Ovary (tissue), 9 donors: Measurements from ENCODE around the gene SRRM2. TPM values are rescaled to one million over a fixed set of nuclear protein-coding genes. Genes with fewer than 3 reads are reported as not detected.

Source experiments
- DNase-seq, 5 donors: peaks; one replicate each; pipeline ENCODE4 v3.0.0-alpha.2; 2019 to 2020
- H3K27ac ChIP-seq, 2 donors: fragments of 200-600 bp; one replicate each; pipeline versions ENCODE4 v1.5.1 to v1.8.0; 2019 to 2022
- H3K27me3 ChIP-seq: fragments of 200-600 bp; one replicate; pipeline ENCODE4 v1.8.0; 2022
- H3K36me3 ChIP-seq: fragments of 200-600 bp; sonication (generic); one replicate; pipeline ENCODE4 v1.5.1; 2019
- H3K4me1 ChIP-seq: one replicate; pipeline ENCODE4 v1.8.1; 2013; ENCODE audit warnings: mild to moderate bottlenecking, moderate library complexity; ENCODE audit not compliant: insufficient read depth
- H3K4me3 ChIP-seq: fragments of 200-600 bp; sonication (generic); one replicate; pipeline ENCODE4 v1.5.1; 2017
- H3K9me3 ChIP-seq, 2 donors: fragments of 200-600 bp in 1 of 2; sonication (generic) in 1 of 2; one replicate each; pipeline versions ENCODE4 v1.5.1 to v1.8.1; 2013 to 2019; ENCODE audit warnings: mild to moderate bottlenecking in 1 of 2, moderate library complexity in 1 of 2
- CTCF ChIP-seq, 3 donors: fragments of 450-650 bp in 2 of 3; fragments of 200-600 bp in 1 of 3; IDR thresholded peaks; one replicate each; pipeline versions ENCODE4 v1.5.1 to v1.8.0; 2016 to 2022; ENCODE audit warnings: antibody characterized with exemption in 3 of 3, mild to moderate bottlenecking in 1 of 3
- EP300 ChIP-seq: sonication (generic); formaldehyde crosslinking; IDR thresholded peaks from one replicate; pipeline ENCODE4 v1.6.1; 2017; ENCODE audit warnings: antibody characterized with exemption
- POLR2A ChIP-seq: fragments of 450-650 bp; IDR thresholded peaks from one replicate; pipeline ENCODE4 v1.6.1; 2017; ENCODE audit warnings: antibody characterized with exemption, mild to moderate bottlenecking, moderate library complexity
- WGBS, 3 donors: extraction: QIAGEN DNeasy Blood & Tissue Kit in 1 of 3; methylation state at CpG; one replicate each; pipeline versions ENCODE4 v1.1.5 to v1.1.7; 2013 to 2017; 5-methylcytosine and 5-hydroxymethylcytosine counted together
- intact Hi-C, 4 donors: fragments of 100-400 bp; cut with DNase I; formaldehyde crosslinking; loops; one replicate each; pipeline versions ENCODE4 v1.11.0 to v1.15.1; 2022 to 2023
- polyA plus RNA-seq, 2 donors: library from polyadenylated mRNA; stranded (reverse); fragments of 200-250 nt in 1 of 2; fragments of 350-450 nt in 1 of 2; fragmentation: Illumina TruSeq in 1 of 2; extraction: RNeasy Lipid Tissue Mini Kit (QIAGEN cat#74804) in 1 of 2; gene quantifications; one replicate each; pipeline ENCODE4 v1.2.3, GENCODE V29; 2013 to 2014
- total RNA-seq, 7 donors: library from RNA; depleted of rRNA in 2 of 7; stranded (reverse); fragments of >200 nt in 2 of 7; fragmentation: NEBNext Ultra II Directional in 3 of 7; extraction: Animal tissue kit (Norgen Biotek cat#: 25700) in 3 of 7; gene quantifications; one replicate each; pipeline versions ENCODE4 v1.1.0 to v1.2.4, GENCODE V29; 2016 to 2023
- donor health status: DM: no; HTN: no; CAD: no; lungs with moderate emphysema.
- donor health status: DM: no; HTN: no; CAD: no.
- donor health status: Bipolar disorder and iron deficiency.
- donor health status: DM: yes; HTN: yes; CAD: no.
- donor health status: DM: no; HTN: no; CAD: no.
- donor health status: DM: yes; HTN: yes; CAD: no.

Gene SRRM2
- total and polyA plus RNA-seq, 9 donors, result 300 to 736 (median 524) TPM

DNA sequence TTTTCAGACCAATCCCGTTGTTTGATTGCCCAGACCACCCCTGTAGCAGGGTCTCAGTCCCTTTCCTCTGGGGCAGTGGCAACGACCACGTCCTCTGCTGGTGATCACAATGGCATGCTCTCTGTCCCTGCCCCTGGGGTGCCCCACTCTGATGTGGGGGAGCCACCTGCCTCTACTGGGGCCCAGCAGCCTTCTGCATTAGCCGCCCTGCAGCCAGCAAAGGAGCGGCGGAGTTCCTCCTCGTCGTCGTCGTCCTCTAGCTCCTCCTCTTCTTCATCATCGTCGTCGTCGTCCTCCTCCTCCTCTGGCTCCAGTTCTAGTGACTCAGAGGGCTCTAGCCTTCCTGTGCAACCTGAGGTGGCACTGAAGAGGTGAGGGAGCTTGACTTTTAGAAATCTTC, 15.5 kb downstream of the SRRM2 start:
- H3K27me3 ChIP-seq, result no peaks in the 10 kb centered on the region
- no peaks in the 10 kb centered on the region for H3K36me3 ChIP-seq
- H3K4me3 ChIP-seq, result no peak overlapping the region
- no peaks in the 10 kb centered on the region for H3K9me3 ChIP-seq
- peaks cover 1% of the 10 kb centered on the region for H3K4me1 ChIP-seq
- WGBS, 3 donors, result 39 to 52% (median 44%) methylated on average over 14 of the region's 14 CpGs
- no peak overlapping the region for H3K27ac ChIP-seq
- DNase-seq, result no peak
- intact Hi-C loops, result no loop called here
- TF ChIP-seq CTCF (IDR thresholded peaks at IDR 0.05) (no peak), POLR2A (no peak), EP300 (no peak)

DNA sequence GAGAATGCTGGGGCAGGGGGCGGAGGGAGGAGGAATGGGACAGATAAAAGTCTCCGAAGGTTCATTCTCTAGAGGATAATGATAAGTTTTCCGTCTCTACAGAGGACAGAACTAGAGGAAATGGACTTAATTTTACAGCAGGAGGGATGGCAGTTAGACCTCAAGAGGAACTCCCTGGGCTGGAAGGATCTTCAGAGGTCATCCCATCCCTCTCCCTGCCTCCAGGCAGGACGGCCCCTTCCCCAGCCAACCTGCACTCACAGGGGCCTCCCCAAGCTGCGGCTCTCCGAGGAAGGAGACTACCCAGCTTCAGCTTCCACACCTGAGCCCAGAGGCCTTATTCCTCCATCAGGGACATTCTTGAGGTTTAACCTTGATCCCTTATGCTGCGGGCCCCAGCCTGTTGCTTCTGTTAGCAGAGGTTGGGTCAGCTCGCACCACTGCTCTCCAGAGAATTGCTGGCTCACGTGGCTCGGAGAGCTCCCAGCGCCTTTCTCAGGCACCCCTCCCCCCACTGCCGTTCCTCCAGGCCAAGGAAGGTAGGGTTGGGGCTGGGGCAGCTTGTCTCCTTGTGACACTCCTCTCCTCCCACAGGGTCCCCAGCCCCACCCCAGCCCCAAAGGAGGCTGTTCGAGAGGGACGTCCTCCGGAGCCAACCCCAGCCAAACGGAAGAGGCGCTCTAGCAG, 16.1 kb downstream of the SRRM2 start:
- H3K27ac ChIP-seq, result no peak overlapping the region

GRCh38 chr16:2769100-2769529, 16.7 kb downstream of the SRRM2 start:
- H3K4me3 ChIP-seq, result no peak overlapping the region
- no peaks in the 10 kb centered on the region for H3K36me3 ChIP-seq
- H3K9me3 ChIP-seq, result no peaks in the 10 kb centered on the region
- intact Hi-C loops, result no loop called here
- peak in 2 of 5 donors; percentile 20 to 31 for DNase-seq
- TF ChIP-seq CTCF (IDR thresholded peaks at IDR 0.05) (no peak), EP300 (no peak), POLR2A (no peak)
- no peaks in the 10 kb centered on the region for H3K4me1 ChIP-seq
- WGBS, 3 donors, result 66 to 73% (median 71%) methylated on average over 11 of the region's 11 CpGs
- H3K27ac ChIP-seq, result no peak overlapping the region
- H3K27me3 ChIP-seq, result no peaks in the 10 kb centered on the region

More for the DNA sequence above, 16.1 kb downstream of the SRRM2 start:
- WGBS, 3 donors, result 60 to 65% (median 64%) methylated on average over 17 of the region's 17 CpGs
- intact Hi-C loops, result no loop called here
- no peaks in the 10 kb centered on the region for H3K9me3 ChIP-seq
- H3K36me3 ChIP-seq, result no peaks in the 10 kb centered on the region
- H3K27me3 ChIP-seq, result no peaks in the 10 kb centered on the region
- TF ChIP-seq EP300 (no peak), POLR2A (no peak), CTCF (IDR thresholded peaks at IDR 0.05) (no peak)
- peaks cover 1% of the 10 kb centered on the region for H3K4me1 ChIP-seq
- H3K4me3 ChIP-seq, result no peak overlapping the region
- peak in 1 of 5 donors; percentile 21 for DNase-seq

DNA sequence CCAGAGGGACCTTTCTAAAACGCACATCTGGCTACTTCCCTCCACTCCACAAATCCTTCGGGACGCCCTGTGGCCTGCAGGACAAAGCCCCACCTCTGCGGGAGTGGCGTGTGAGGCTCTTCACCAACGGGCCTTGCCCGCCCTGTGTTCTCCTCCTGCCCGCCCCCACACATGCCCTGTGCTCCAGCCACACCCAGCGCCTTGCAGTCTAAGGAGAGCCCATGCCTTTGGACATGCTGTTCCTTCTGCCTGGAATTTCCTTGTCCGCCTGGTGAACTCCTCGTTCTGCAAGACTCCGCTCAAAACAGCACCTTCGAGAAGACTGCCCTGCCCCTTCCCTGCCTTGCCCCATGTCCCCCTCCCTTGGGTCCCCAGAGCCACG, 17.2 kb downstream of the SRRM2 start:
- peak in 1 of 5 donors; percentile 27 for DNase-seq
- intact Hi-C loops, result no loop called here
- no peaks in the 10 kb centered on the region for H3K9me3 ChIP-seq

More for the DNA sequence above, 17.2 kb downstream of the SRRM2 start:
- Histone ChIP-seq H3K27me3 (no peaks in the 10 kb centered on the region), H3K27ac (no peak overlapping the region), H3K4me3 (no peak overlapping the region), H3K4me1 (no peaks in the 10 kb centered on the region), H3K36me3 (no peaks in the 10 kb centered on the region)
- WGBS, 3 donors, result 52 to 58% (median 52%) methylated on average over 14 of the region's 14 CpGs
- no peak for TF ChIP-seq POLR2A
- no peak for TF ChIP-seq CTCF (IDR thresholded peaks at IDR 0.05)
- no peak for TF ChIP-seq EP300
